ENCODE results near the gene PPP1R10. TPM values are rescaled to one million over a fixed set of nuclear protein-coding genes. Genes with fewer than 3 reads are reported as not detected.

PPP1R10 gene
- total and polyA plus RNA-seq, 2 of the 13 experiments (the other 11 are each of a cell fraction or from before 2014, with no cell fraction given), result 26.3 to 38.4 TPM

- 0 out of 4 replicates have a peak, but pooled peaks of 1 of the 2 experiments have one; percentile 17 for TF ChIP-seq REST (IDR thresholded peaks at IDR 0.05; ENCODE audit: borderline replicate concordance in 1 of 2, low read depth in 1 of 2, low read length in 2 of 2)
- TF ChIP-seq ZNF18 (CRISPR knock-in tag; IDR thresholded peaks at IDR 0.05; ENCODE audit: insufficient replicate concordance), result no peak
- no peak for TF ChIP-seq ZNF407 (CRISPR knock-in tag; IDR thresholded peaks at IDR 0.05; ENCODE audit: not compliant biosample characterization)
- TF ChIP-seq ZMYM4 (CRISPR knock-in tag; IDR thresholded peaks at IDR 0.05), result no peak
- TF ChIP-seq ZNF501 (CRISPR knock-in tag; IDR thresholded peaks at IDR 0.05), result peak; percentile 3; the same call in 1 of the 2 replicates
- TF ChIP-seq ZNF770 (CRISPR knock-in tag; IDR thresholded peaks at IDR 0.05), result no peak
- no peak for TF ChIP-seq CENPBD1 (CRISPR knock-in tag; IDR thresholded peaks at IDR 0.05; ENCODE audit: borderline replicate concordance, low read depth)
- TF ChIP-seq TCF12 (IDR thresholded peaks at IDR 0.05), result no peak
- no peak for TF ChIP-seq TCF12 (CRISPR knock-in tag; IDR thresholded peaks at IDR 0.05)
- TF ChIP-seq ZBTB7A (CRISPR knock-in tag; IDR thresholded peaks at IDR 0.05), result peak; percentile 54; the same call in 1 of the 2 replicates
These were observed 859 bp downstream of the PPP1R10 start (continued) for GRCh38 chr6:30615958-30616810.
